Vagina (tissue), 2 donors: Measurements from ENCODE around the gene PCARE.

ENCODE experiments used
- CTCF ChIP-seq, 3 experiments: fragments of 450-650 bp in 2 of 3; fragments of 200-600 bp in 1 of 3; sonication (generic) in 1 of 3; IDR thresholded peaks; one replicate each; pipeline ENCODE4 v1.5.1; 2017 to 2019; ENCODE audit warnings: antibody characterized with exemption in 3 of 3, mild to moderate bottlenecking in 2 of 3, moderate library complexity in 2 of 3
- POLR2A ChIP-seq, 2 donors: fragments of 450-650 bp; IDR thresholded peaks; one replicate each; pipeline ENCODE4 v1.6.1; 2017; ENCODE audit warnings: antibody characterized with exemption in 2 of 2, mild to moderate bottlenecking in 2 of 2, moderate library complexity in 2 of 2

DNA sequence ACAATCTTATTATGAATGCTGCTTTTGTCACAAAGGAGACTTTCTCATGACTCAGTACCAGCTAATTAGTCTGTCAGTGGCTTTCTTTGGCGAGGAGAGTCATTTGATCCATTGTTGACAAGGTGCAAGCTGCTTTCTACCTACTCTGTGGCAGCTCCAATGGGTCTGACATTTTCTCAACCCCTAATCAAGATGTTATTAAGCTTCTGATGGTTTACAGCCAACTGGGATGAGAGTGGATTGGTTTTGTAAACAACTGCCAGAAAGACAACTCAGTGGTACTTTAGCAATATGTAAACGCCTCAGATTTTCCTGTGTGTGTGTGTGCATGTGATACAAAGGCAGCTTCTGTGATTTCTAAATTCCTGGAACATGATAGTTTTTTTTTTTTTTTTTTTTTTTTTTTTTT, 32.7 kb upstream of the PCARE start:
- no peak for TF ChIP-seq CTCF (IDR thresholded peaks at IDR 0.05)
- no peak for TF ChIP-seq POLR2A (IDR thresholded peaks at IDR 0.05)
